ENCODE measurements around the gene NUP93. TPM values are rescaled to one million over a fixed set of nuclear protein-coding genes. Genes with fewer than 3 reads are reported as not detected.

The NUP93 gene
- total and polyA plus RNA-seq, 2 donors (not counting 3 experiments of a cell fraction or from before 2014, with no cell fraction given) = 62.3 to 124 TPM

DNA sequence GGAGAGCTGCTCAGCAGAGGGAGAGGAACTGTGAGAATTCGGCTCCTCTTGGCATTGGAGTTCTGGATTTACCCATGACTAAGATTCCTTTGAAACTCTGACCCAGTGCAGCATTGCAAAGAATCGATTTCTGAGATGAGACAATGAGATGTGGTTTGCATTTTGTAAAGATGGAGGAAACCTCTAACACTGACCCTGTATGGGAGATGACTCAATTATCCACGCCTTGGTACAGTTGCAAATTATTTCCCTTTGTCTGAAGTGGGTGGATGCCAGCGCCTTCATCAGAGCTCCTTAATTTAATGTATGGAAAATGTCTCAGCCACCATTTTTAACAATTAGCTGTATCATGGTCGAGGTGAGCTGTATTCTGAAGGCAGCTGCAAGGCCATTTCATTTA, 53.4 kb downstream of the NUP93 start:
- H3K9ac ChIP-seq (replicated peaks; ENCODE audit: extremely low read depth, insufficient read depth, low read length) = no peak overlapping the region
- H3K4me2 ChIP-seq (ENCODE audit: insufficient read depth, low read length) = no peak overlapping the region
- H2AFZ ChIP-seq (ENCODE audit: low read depth, low read length) = no peak overlapping the region
- no peaks in the 10 kb centered on the region for H3K36me3 ChIP-seq (ENCODE audit: control insufficient read depth in 2 of 2, extremely low read depth in 1 of 2, insufficient read depth in 2 of 2, low read length in 2 of 2)
- no TSS peak for BruUV-seq (replicated peaks)
- FAIRE-seq = no peak
- no peak overlapping the region for H3K4me3 ChIP-seq (replicated peaks in 1 of 3; ENCODE audit: insufficient read depth in 1 of 3, low read depth in 1 of 3, low read length in 3 of 3)
- DNase-seq (ENCODE audit: low read depth, low spot score) = no peak
- POLR2A ChIA-PET = no interaction called here
- TF ChIP-seq EZH2 (IDR thresholded peaks at IDR 0.05; ENCODE audit: borderline replicate concordance, low read depth, low read length, severe bottlenecking) (no peak), MYC (IDR thresholded peaks at IDR 0.05; ENCODE audit: low read depth, low read length) (no peak), GATA2 (IDR thresholded peaks at IDR 0.05; ENCODE audit: insufficient read depth, insufficient read length, low read depth, low read length) (no peak), POLR2A (IDR thresholded peaks at IDR 0.05; ENCODE audit: low read depth, low read length) (no peak), POLR2AphosphoS5 (IDR thresholded peaks at IDR 0.05; ENCODE audit: insufficient read depth, low read depth, low read length) (no peak), JUN (IDR thresholded peaks at IDR 0.05; ENCODE audit: borderline replicate concordance, insufficient read depth, insufficient read length, low read depth) (no peak), FOS (IDR thresholded peaks at IDR 0.05; ENCODE audit: borderline replicate concordance, insufficient read depth, low read length) (no peak)
- TF ChIP-seq, protein P1, sequence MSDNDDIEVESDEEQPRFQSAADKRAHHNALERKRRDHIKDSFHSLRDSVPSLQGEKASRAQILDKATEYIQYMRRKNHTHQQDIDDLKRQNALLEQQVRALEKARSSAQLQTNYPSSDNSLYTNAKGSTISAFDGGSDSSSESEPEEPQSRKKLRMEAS (IDR thresholded peaks at IDR 0.05; ENCODE audit: insufficient read depth, insufficient read length) = no peak
- TF ChIP-seq, protein P2, sequence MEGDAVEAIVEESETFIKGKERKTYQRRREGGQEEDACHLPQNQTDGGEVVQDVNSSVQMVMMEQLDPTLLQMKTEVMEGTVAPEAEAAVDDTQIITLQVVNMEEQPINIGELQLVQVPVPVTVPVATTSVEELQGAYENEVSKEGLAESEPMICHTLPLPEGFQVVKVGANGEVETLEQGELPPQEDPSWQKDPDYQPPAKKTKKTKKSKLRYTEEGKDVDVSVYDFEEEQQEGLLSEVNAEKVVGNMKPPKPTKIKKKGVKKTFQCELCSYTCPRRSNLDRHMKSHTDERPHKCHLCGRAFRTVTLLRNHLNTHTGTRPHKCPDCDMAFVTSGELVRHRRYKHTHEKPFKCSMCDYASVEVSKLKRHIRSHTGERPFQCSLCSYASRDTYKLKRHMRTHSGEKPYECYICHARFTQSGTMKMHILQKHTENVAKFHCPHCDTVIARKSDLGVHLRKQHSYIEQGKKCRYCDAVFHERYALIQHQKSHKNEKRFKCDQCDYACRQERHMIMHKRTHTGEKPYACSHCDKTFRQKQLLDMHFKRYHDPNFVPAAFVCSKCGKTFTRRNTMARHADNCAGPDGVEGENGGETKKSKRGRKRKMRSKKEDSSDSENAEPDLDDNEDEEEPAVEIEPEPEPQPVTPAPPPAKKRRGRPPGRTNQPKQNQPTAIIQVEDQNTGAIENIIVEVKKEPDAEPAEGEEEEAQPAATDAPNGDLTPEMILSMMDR (IDR thresholded peaks at IDR 0.05; ENCODE audit: extremely low read depth in 1 of 2, insufficient read depth in 1 of 2, low read depth in 1 of 2, low read length in 2 of 2) = no peak
- no peaks in the 10 kb centered on the region for H3K4me1 ChIP-seq (ENCODE audit: control insufficient read depth, extremely low read depth, insufficient read depth, low read length)
- CTCF ChIA-PET = interaction anchor here (0.8 to 2.2 kb wide), 5 partner anchors 10 to 183 kb away, joined by 3 to 10 read pairs (median 3); partner anchors contain the start of gene HERPUD1
- H3K79me2 ChIP-seq (ENCODE audit: control insufficient read depth, insufficient read depth, low read length) = peaks cover 12% of the 10 kb centered on the region
- H4K20me1 ChIP-seq (replicated peaks; ENCODE audit: control insufficient read depth, extremely low read depth, insufficient read depth, low read length) = no peaks in the 10 kb centered on the region
- H3K9me1 ChIP-seq (replicated peaks; ENCODE audit: control insufficient read depth, extremely low read depth, insufficient read depth, low read length) = no peaks in the 10 kb centered on the region
- no peaks in the 10 kb centered on the region for H3K27me3 ChIP-seq (ENCODE audit: control insufficient read depth in 2 of 2, insufficient read depth in 2 of 2, low read length in 2 of 2)
- no peaks in the 10 kb centered on the region for H3K9me3 ChIP-seq (replicated peaks; ENCODE audit: control insufficient read depth, insufficient read depth, low read length)
- H3K27ac ChIP-seq (ENCODE audit: insufficient read depth, low read depth, low read length) = no peak overlapping the region
- dilution Hi-C loops (cut with MboI; ENCODE audit: extremely low pct_ligation_motif_present, low sequenced_read_pairs) (no loop called here), intact Hi-C loops (cut with micrococcal nuclease) (no loop called here)
